Spleen (tissue), 11 donors: ENCODE results near the gene NEK5. TPM values are rescaled to one million over a fixed set of nuclear protein-coding genes. Genes with fewer than 3 reads are reported as not detected.

Experiments used
- DNase-seq: peaks from one replicate; pipeline ENCODE4 v3.0.0-alpha.2; 2020
- H3K27ac ChIP-seq, 8 donors: fragments of 200-600 bp; sonication (generic) in 7 of 8; 1 replicate in 4 of 8; 2 replicates in 4 of 8; pipeline versions ENCODE4 v1.5.0 to v1.8.0; 2016 to 2021; ENCODE audit warnings: inconsistent platforms in 4 of 8, mild to moderate bottlenecking in 4 of 8, moderate library complexity in 1 of 8
- H3K27me3 ChIP-seq, 7 donors: fragments of 200-600 bp; sonication (generic) in 6 of 7; replicated peaks in 1 of 7; 1 replicate in 4 of 7; 2 replicates in 3 of 7; pipeline versions ENCODE4 v1.5.0 to v1.8.0; 2016 to 2021; ENCODE audit warnings: inconsistent platforms in 3 of 7, mild to moderate bottlenecking in 1 of 7
- H3K36me3 ChIP-seq, 6 donors: fragments of 200-600 bp; sonication (generic) in 5 of 6; 1 replicate in 4 of 6; 2 replicates in 2 of 6; pipeline versions ENCODE4 v1.5.0 to v1.8.0; 2016 to 2021; ENCODE audit warnings: inconsistent platforms in 2 of 6
- H3K4me1 ChIP-seq, 6 donors: fragments of 200-600 bp; sonication (generic) in 5 of 6; 1 replicate in 3 of 6; 2 replicates in 3 of 6; pipeline versions ENCODE4 v1.5.0 to v1.8.0; 2016 to 2021; ENCODE audit warnings: inconsistent platforms in 3 of 6
- H3K4me3 ChIP-seq, 8 donors: fragments of 200-600 bp; sonication (generic) in 7 of 8; 1 replicate in 4 of 8; 2 replicates in 4 of 8; pipeline versions ENCODE4 v1.5.0 to v1.8.0; 2016 to 2021; ENCODE audit warnings: inconsistent platforms in 4 of 8, mild to moderate bottlenecking in 4 of 8, moderate library complexity in 2 of 8
- H3K9me3 ChIP-seq, 8 donors: fragments of 200-600 bp; sonication (generic) in 7 of 8; 1 replicate in 4 of 8; 2 replicates in 4 of 8; pipeline versions ENCODE4 v1.5.0 to v1.8.0; 2016 to 2021; ENCODE audit warnings: inconsistent platforms in 4 of 8
- POLR2A ChIP-seq, 3 donors: fragments of 450-650 bp; IDR thresholded peaks; one replicate each; pipeline ENCODE4 v1.5.1; 2017; ENCODE audit warnings: antibody characterized with exemption in 3 of 3, mild to moderate bottlenecking in 1 of 3
- POLR2AphosphoS5 ChIP-seq, 3 donors: sonication (generic); formaldehyde crosslinking; IDR thresholded peaks; one replicate each; pipeline ENCODE4 v1.5.1; 2017; ENCODE audit warnings: antibody characterized with exemption in 3 of 3
- WGBS, 5 donors: extraction: QIAGEN DNeasy Blood & Tissue Kit in 3 of 5; methylation state at CpG; one replicate each; pipeline versions ENCODE4 v1.1.5 to v1.1.7; 2013 to 2018; 5-methylcytosine and 5-hydroxymethylcytosine counted together
- intact Hi-C: fragments of 100-400 bp; cut with DNase I; formaldehyde crosslinking; loops from one replicate; pipeline ENCODE4 v1.15.0; 2023; ENCODE audit warnings: low total_unique reads
- polyA plus RNA-seq, 3 donors: library from polyadenylated mRNA; stranded (reverse); fragments of 200-250 nt; gene quantifications; one replicate each; pipeline ENCODE4 v1.2.1, GENCODE V29; 2013
- total RNA-seq, 7 donors: library from RNA; depleted of rRNA in 3 of 7; stranded (reverse); fragments of >200 nt in 3 of 7; fragmentation: NEBNext Ultra II Directional in 4 of 7; extraction: Animal tissue kit (Norgen Biotek cat#: 25700) in 4 of 7; gene quantifications; one replicate each; pipeline versions ENCODE4 v1.1.0 to v1.2.1, GENCODE V29; 2016 to 2021
- TF ChIP-seq, protein P1 (sequence below), 11 experiments: fragments of 200-600 bp in 7 of 11; fragments of 450-650 bp in 4 of 11; sonication (generic) in 4 of 11; IDR thresholded peaks in 8 of 11; conservative IDR thresholded peaks in 3 of 11; 1 replicate in 7 of 11; 2 replicates in 4 of 11; pipeline versions ENCODE4 v1.4.0 to v1.8.0; 2016 to 2021; ENCODE audit warnings: antibody characterized with exemption in 11 of 11, inconsistent platforms in 4 of 11, mild to moderate bottlenecking in 1 of 11
- donor health status: healthy with polysubstance abuse.
- donor health status: DM: no; HTN: no; CAD: no; lungs with moderate emphysema.
- donor health status: DM: no; HTN: no; CAD: no.
- donor health status: Bipolar disorder and iron deficiency.
- donor health status: healthy.
- donor health status: DM: no; HTN: no; CAD: no.
- donor health status: DM: yes; HTN: yes; CAD: no.

NEK5 gene
- total and polyA plus RNA-seq, 10 donors = 0.04 to 0.30 (median 0.10) TPM; not detected in 4

DNA sequence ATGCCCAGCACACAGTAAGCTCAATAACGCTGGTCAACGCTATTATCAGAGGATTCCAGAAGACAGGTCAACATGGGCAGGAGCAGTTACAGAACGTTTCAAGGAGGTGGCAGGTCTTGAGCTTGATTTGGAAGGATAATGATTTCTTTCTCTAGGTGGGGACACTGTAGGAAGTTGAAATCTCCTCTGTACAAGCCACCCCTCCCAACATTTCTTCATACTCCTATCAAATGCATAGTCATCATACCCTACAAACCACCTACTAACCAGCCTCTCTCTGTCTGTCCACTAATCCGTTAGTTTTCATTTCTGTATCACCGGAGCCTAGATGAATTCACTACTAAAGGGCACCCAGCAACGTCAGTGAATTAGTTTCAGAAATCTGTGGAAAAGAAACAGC, 118.9 kb downstream of the NEK5 start:
- Histone ChIP-seq H3K9me3 (no peaks in the 10 kb centered on the region), H3K27me3 (peaks cover 0 to 33% (median 8%) of the 10 kb centered on the region in 7 donors), H3K4me3 (no peak overlapping the region), H3K36me3 (no peaks in the 10 kb centered on the region), H3K27ac (no peak overlapping the region), H3K4me1 (peaks cover 17 to 41% (median 33%) of the 10 kb centered on the region in 6 donors)
- 65 to 74% (median 72%) methylated on average over 6 of the region's 6 CpGs for WGBS, 5 donors
- intact Hi-C loops = loop anchor here (10.0 kb wide), 3 partner anchors 115 to 445 kb away; partner anchors contain the start of genes CKAP2, NEK5 and VPS36
- TF ChIP-seq POLR2A (IDR thresholded peaks at IDR 0.05) (no peak), POLR2AphosphoS5 (IDR thresholded peaks at IDR 0.05) (no peak)
- TF ChIP-seq, protein P1, sequence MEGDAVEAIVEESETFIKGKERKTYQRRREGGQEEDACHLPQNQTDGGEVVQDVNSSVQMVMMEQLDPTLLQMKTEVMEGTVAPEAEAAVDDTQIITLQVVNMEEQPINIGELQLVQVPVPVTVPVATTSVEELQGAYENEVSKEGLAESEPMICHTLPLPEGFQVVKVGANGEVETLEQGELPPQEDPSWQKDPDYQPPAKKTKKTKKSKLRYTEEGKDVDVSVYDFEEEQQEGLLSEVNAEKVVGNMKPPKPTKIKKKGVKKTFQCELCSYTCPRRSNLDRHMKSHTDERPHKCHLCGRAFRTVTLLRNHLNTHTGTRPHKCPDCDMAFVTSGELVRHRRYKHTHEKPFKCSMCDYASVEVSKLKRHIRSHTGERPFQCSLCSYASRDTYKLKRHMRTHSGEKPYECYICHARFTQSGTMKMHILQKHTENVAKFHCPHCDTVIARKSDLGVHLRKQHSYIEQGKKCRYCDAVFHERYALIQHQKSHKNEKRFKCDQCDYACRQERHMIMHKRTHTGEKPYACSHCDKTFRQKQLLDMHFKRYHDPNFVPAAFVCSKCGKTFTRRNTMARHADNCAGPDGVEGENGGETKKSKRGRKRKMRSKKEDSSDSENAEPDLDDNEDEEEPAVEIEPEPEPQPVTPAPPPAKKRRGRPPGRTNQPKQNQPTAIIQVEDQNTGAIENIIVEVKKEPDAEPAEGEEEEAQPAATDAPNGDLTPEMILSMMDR (IDR thresholded peaks at IDR 0.05 in 8 of 11, conservative IDR thresholded peaks at IDR 0.05 in 3 of 11) = no peak
- no peak for DNase-seq

DNA sequence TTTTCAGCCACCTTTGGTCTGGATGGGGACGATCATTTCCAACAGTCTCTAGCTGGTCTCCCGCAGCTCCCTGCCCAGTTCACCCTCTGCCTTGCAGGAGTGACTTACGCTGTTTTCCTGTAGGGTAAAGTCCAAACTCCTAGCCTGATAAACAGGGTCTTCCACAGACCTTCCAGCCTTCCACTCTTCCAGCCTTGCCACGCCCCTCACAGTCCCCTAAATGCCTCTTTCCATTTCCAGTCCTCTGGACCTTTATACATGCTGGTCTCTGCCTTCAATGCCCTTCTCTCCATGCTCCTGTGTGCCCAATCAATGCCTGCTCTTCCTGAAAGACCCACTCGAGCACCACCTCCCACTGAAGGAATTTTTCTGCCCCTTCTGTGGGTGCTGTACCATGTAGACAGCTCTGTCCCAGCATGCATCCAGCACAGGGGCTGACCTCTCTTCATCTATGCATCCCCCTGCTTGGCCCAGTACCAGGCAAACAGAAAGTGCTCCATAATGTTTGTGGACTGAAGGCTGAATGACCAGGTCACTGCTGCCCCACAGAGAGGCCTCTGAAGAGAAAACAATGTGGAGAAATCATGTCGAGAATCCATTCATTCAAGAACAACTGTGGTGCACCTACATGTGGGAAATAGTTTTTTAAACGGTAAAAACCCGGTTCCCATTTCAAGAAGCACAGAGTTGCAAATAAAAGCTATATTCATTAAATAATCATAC, 122.2 kb downstream of the NEK5 start:
- no peak for TF ChIP-seq POLR2A (IDR thresholded peaks at IDR 0.05)
- TF ChIP-seq, protein P1 (IDR thresholded peaks at IDR 0.05 in 8 of 11, conservative IDR thresholded peaks at IDR 0.05 in 3 of 11) = no peak
- intact Hi-C loops = loop anchor here (10.0 kb wide), 1 partner anchor 118 kb away; the partner anchor contains the start of gene NEK5
- WGBS, 5 donors = 80 to 87% (median 84%) methylated on average over 8 of the region's 8 CpGs

DNA sequence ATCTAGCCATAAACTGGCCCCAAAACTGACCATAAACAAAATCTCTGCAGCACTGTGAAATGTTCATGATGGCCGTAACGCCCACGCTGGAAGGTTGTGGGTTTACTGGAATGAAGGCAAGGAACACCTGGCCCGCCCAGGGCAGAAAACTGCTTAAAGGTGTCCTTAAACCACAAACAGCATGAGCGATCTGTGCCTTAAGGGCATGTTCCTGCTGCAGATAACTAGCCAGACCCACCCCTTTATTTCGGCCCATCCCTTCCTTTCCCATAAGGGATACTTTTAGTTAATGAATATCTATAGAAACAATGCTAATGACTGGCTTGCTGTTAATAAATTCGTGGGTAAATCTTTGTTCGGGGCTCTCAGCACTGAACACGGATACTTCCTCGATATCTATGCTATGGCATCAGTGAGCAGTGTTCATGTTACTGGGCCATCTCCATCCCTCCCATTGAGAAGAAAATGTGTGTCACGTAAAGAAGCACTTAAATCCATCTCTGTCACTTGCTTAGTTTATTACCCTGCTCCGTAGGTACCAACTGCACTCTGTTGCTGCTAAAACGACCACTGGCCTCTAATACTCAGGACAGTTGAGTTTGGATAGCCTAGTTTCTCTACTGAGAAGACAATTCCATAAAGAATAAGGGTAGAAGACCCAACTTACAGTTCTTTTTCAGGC, 122.9 kb downstream of the NEK5 start:
- peaks cover 0 to 24% (median 4%) of the 10 kb centered on the region in 7 donors for H3K27me3 ChIP-seq
- TF ChIP-seq POLR2AphosphoS5 (IDR thresholded peaks at IDR 0.05) = no peak
- TF ChIP-seq POLR2A (IDR thresholded peaks at IDR 0.05) = no peak
- TF ChIP-seq, protein P1 (IDR thresholded peaks at IDR 0.05 in 8 of 11, conservative IDR thresholded peaks at IDR 0.05 in 3 of 11) = no peak
- WGBS, 5 donors = 84 to 94% (median 89%) methylated on average over 13 of the region's 13 CpGs
- intact Hi-C loops = loop anchor here (10.0 kb wide), 1 partner anchor 119 kb away; the partner anchor contains the start of gene NEK5
- H3K36me3 ChIP-seq = no peaks in the 10 kb centered on the region
- no peak overlapping the region for H3K4me3 ChIP-seq
- no peak for DNase-seq
- H3K9me3 ChIP-seq = no peaks in the 10 kb centered on the region
- H3K4me1 ChIP-seq = peaks cover 2 to 9% (median 7%) of the 10 kb centered on the region in 6 donors
- H3K27ac ChIP-seq = no peak overlapping the region

More for the DNA sequence above, 122.2 kb downstream of the NEK5 start:
- Histone ChIP-seq H3K27ac (no peak overlapping the region), H3K27me3 (peaks cover 0 to 31% (median 8%) of the 10 kb centered on the region in 7 donors), H3K4me3 (no peak overlapping the region), H3K36me3 (no peaks in the 10 kb centered on the region), H3K4me1 (peaks cover 3 to 16% (median 12%) of the 10 kb centered on the region in 6 donors), H3K9me3 (no peaks in the 10 kb centered on the region)
- DNase-seq = no peak
